KMS-11 (cell line): ENCODE measurements around the gene PRDM1.
A peak's percentile ranks its signal among the peaks of the same experiment; 100 is the strongest.

Experiments
- H2AFZ ChIP-seq: fragments of 200-600 bp; sonication (generic); 2 replicates; pipeline ENCODE4 v1.6.1; 2016; ENCODE audit warnings: antibody characterized with exemption, mixed run types, low read depth
- H3K27ac ChIP-seq: fragments of 200-600 bp; sonication (generic); 2 replicates; pipeline ENCODE4 v1.6.1; 2016; ENCODE audit warnings: mild to moderate bottlenecking, mixed run types
- H3K27me3 ChIP-seq: fragments of 200-600 bp; sonication (generic); 2 replicates; pipeline ENCODE4 v1.6.1; 2017; ENCODE audit warnings: mild to moderate bottlenecking, low read depth, mixed run types, moderate library complexity; ENCODE audit not compliant: insufficient read depth
- H3K36me3 ChIP-seq: fragments of 200-600 bp; sonication (generic); 2 replicates; pipeline ENCODE4 v1.6.1; 2017; ENCODE audit warnings: mild to moderate bottlenecking, mixed run types; ENCODE audit not compliant: insufficient read depth
- H3K4me1 ChIP-seq: fragments of 200-600 bp; sonication (generic); 2 replicates; pipeline ENCODE4 v1.6.1; 2016; ENCODE audit warnings: mild to moderate bottlenecking, low read depth, mixed run types; ENCODE audit not compliant: poor library complexity, severe bottlenecking
- H3K4me2 ChIP-seq: fragments of 200-600 bp; sonication (generic); 2 replicates; pipeline ENCODE4 v1.7.0; 2016; ENCODE audit warnings: mild to moderate bottlenecking, mixed run types
- H3K4me3 ChIP-seq: fragments of 200-600 bp; sonication (generic); IDR thresholded peaks from 2 replicates; pipeline ENCODE4 v1.6.1; 2017; ENCODE audit warnings: low read depth, low read length, mixed read lengths; ENCODE audit not compliant: insufficient read depth
- H3K79me2 ChIP-seq: fragments of 200-600 bp; sonication (generic); 2 replicates; pipeline ENCODE4 v1.6.1; 2016; ENCODE audit warnings: low read depth, mixed run types; ENCODE audit not compliant: insufficient read depth
- H3K9ac ChIP-seq: fragments of 200-600 bp; sonication (generic); 2 replicates; pipeline ENCODE4 v1.6.1; 2016; ENCODE audit warnings: mild to moderate bottlenecking, mixed run types
- H4K20me1 ChIP-seq: fragments of 200-600 bp; sonication (generic); 2 replicates; pipeline ENCODE4 v1.6.1; 2016; ENCODE audit warnings: mild to moderate bottlenecking, mixed run types; ENCODE audit not compliant: insufficient read depth
- CTCF ChIP-seq: fragments of 200-600 bp; sonication (generic); conservative IDR thresholded peaks from 2 replicates; pipeline ENCODE4 v1.6.1; 2017; ENCODE audit warnings: low read depth, mild to moderate bottlenecking, antibody characterized with exemption, low read length, moderate library complexity, mixed read lengths

PRDM1 gene

GRCh38 chr6:106145144-106145543 lies 59.0 kb downstream of the PRDM1 start:
- H3K4me1 ChIP-seq, result peaks cover 100% of the 10 kb centered on the region
- peak overlapping the region; percentile 76 for H3K27ac ChIP-seq
- H4K20me1 ChIP-seq, result no peaks in the 10 kb centered on the region
- no peaks in the 10 kb centered on the region for H3K27me3 ChIP-seq
- TF ChIP-seq CTCF, result no peak
- H2AFZ ChIP-seq, result no peak overlapping the region
- peak overlapping the region; percentile 39; the same call in 1 of the 2 replicates for H3K9ac ChIP-seq
- H3K4me2 ChIP-seq, result peak overlapping the region; percentile 89
- no peaks in the 10 kb centered on the region for H3K79me2 ChIP-seq
- no peak overlapping the region for H3K4me3 ChIP-seq
- no peaks in the 10 kb centered on the region for H3K36me3 ChIP-seq

GRCh38 chr6:106145741-106146227 lies 59.6 kb downstream of the PRDM1 start:
- H3K4me1 ChIP-seq, result peaks cover 95% of the 10 kb centered on the region
- H3K4me2 ChIP-seq, result peak overlapping the region; percentile 89
- no peaks in the 10 kb centered on the region for H3K36me3 ChIP-seq
- H2AFZ ChIP-seq, result no peak overlapping the region
- peak overlapping the region; percentile 39; the same call in 1 of the 2 replicates for H3K9ac ChIP-seq
- H3K4me3 ChIP-seq, result no peak overlapping the region
- no peaks in the 10 kb centered on the region for H3K27me3 ChIP-seq
- no peaks in the 10 kb centered on the region for H3K79me2 ChIP-seq
- H3K27ac ChIP-seq, result peak overlapping the region; percentile 76
- TF ChIP-seq CTCF, result no peak
- H4K20me1 ChIP-seq, result no peaks in the 10 kb centered on the region

- H3K36me3 ChIP-seq, result no peaks in the 10 kb centered on the region
- peak overlapping the region; percentile 89 for H3K4me2 ChIP-seq
- H3K79me2 ChIP-seq, result no peaks in the 10 kb centered on the region
- no peak for TF ChIP-seq CTCF
- no peaks in the 10 kb centered on the region for H4K20me1 ChIP-seq
- peak overlapping the region; percentile 12; the same call in 1 of the 2 replicates for H2AFZ ChIP-seq
- H3K9ac ChIP-seq, result peak overlapping the region; percentile 15; the same call in 1 of the 2 replicates
- H3K27me3 ChIP-seq, result no peaks in the 10 kb centered on the region
- H3K4me1 ChIP-seq, result peaks cover 84% of the 10 kb centered on the region
- no peak overlapping the region for H3K4me3 ChIP-seq
- H3K27ac ChIP-seq, result peak overlapping the region; percentile 76
These were observed 60.8 kb downstream of the PRDM1 start for GRCh38 chr6:106146852-106147351.

- Histone ChIP-seq H3K79me2 (no peaks in the 10 kb centered on the region), H4K20me1 (no peaks in the 10 kb centered on the region), H3K4me3 (no peak overlapping the region), H3K36me3 (no peaks in the 10 kb centered on the region), H3K27me3 (no peaks in the 10 kb centered on the region), H2AFZ (no peak overlapping the region), H3K9ac (peak overlapping the region; percentile 15; the same call in 1 of the 2 replicates), H3K4me2 (peak overlapping the region; percentile 89), H3K4me1 (peaks cover 78% of the 10 kb centered on the region), H3K27ac (peak overlapping the region; percentile 76)
- no peak for TF ChIP-seq CTCF
These were observed 61.3 kb downstream of the PRDM1 start for GRCh38 chr6:106147476-106147875.
